HG03571 (cell line): ENCODE results near the gene IRF2BP2.

Experiments
- ATAC-seq: cut with Tn5 transposase; IDR thresholded peaks from one replicate; pipeline ENCODE4 v1.9.1; 2021; ENCODE audit not compliant: unreplicated experiment

The IRF2BP2 gene

GRCh38 chr1:234559902-234560676, 49.9 kb downstream of the IRF2BP2 start:
- ATAC-seq, result no peak

DNA sequence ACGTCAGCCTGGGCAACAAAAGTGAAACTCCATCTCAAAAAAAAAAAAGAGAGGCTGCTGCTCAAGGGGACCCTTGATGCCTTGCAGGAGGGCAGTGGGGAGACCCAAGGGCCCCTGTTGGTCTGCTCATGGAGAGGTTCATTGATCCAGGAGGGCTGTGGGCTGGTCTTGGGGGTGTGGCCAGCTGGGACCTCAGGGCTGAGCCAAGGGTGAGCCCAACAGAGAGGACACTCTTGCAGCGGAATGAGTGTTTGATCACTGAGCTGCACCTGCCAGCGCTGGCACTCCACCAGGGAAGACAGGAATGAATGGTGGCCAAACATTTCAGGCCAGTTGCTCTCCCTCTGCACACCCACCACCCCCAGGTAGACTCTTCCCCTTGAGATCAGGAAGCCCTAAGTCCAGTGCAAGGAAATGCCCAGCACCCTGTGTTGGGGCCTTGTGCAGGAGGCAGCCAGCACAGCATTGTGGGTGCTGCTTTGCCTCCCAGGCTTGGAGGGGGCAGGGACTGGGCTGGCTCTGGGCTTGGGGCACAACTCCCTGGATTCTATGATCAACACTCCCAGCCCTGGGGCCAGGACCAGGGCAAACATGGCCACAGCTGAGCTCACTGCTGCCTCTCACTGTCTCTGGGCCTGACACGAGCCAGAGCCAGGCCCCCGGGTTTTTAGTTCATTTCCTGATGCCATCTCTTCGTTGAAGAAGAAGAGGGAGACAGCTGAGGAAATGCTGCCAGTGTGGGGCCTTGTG, 50.7 kb downstream of the IRF2BP2 start:
- no peak for ATAC-seq

DNA sequence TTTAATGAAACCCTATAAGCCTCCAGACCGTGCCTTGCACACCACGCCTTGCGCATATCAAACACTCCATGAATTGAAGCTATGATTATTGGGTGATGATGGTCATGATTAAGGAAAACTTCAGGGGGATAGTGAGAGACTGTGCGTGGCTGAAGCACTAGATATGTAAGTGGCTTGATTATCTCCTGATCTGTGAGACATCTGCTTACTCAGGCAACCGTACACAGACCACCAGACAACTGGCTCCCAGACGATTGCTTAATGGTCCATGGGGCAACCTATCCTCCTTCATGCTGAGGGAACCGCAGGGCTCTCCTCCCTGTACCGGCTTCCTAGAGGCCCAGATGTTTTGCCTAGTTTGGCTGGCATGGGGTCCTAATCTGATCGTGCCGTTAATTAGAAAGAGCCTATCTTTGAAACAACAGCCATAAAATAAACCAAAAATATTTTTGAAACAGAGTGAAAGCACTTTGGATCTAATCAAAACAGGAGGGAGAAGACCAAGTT, 51.6 kb downstream of the IRF2BP2 start:
- no peak for ATAC-seq

GRCh38 chr1:234556245-234556943, 53.6 kb downstream of the IRF2BP2 start:
- ATAC-seq, result no peak

- no peak for ATAC-seq
Observed at GRCh38 chr1:234555390-234556024, 54.5 kb downstream of the IRF2BP2 start.

GRCh38 chr1:234554698-234555311, 55.2 kb downstream of the IRF2BP2 start:
- no peak for ATAC-seq
